Activated CD8-positive, alpha-beta memory T cell treated with anti-CD3 and anti-CD28 coated beads, Interleukin-2, amount 50 U/mL, for 4 hours (primary cell): ENCODE data around the gene MCFD2.

ENCODE experiments used
- DNase-seq: peaks from one replicate; pipeline ENCODE4 v3.0.0-alpha.2; 2020

MCFD2 gene

GRCh38 chr2:46915281-46915810 is at the start of gene MCFD2:
Gene MCFD2, minus strand, starts transcription at chr2:46915806. Its CDS starts 6,635 bp downstream, at chr2:46909171.
- no peak for DNase-seq

GRCh38 chr2:46964835-46965560 is 49.4 kb upstream of the MCFD2 start:
- no peak for DNase-seq

- DNase-seq, result no peak
Measured at GRCh38 chr2:46963941-46964673, 48.5 kb upstream of the MCFD2 start.

- no peak for DNase-seq
Measured at GRCh38 chr2:46963210-46963609, 47.6 kb upstream of the MCFD2 start.

GRCh38 chr2:46962751-46963150 is 47.1 kb upstream of the MCFD2 start:
- no peak for DNase-seq

- no peak for DNase-seq
Measured at GRCh38 chr2:46960618-46961017, 45.0 kb upstream of the MCFD2 start.

- no peak for DNase-seq
Measured at GRCh38 chr2:46958431-46959017, 42.9 kb upstream of the MCFD2 start.

GRCh38 chr2:46956981-46957531 is 41.5 kb upstream of the MCFD2 start:
- no peak for DNase-seq

GRCh38 chr2:46955764-46956163 is 40.2 kb upstream of the MCFD2 start:
- no peak for DNase-seq

GRCh38 chr2:46954951-46955571 is 39.5 kb upstream of the MCFD2 start:
- no peak for DNase-seq

- DNase-seq, result no peak
Measured at GRCh38 chr2:46952171-46952570, 36.6 kb upstream of the MCFD2 start.

GRCh38 chr2:46951290-46952064 is 35.9 kb upstream of the MCFD2 start:
- no peak for DNase-seq

- DNase-seq, result no peak
Measured at GRCh38 chr2:46950314-46950713, 34.7 kb upstream of the MCFD2 start.

GRCh38 chr2:46947841-46948240 is 32.2 kb upstream of the MCFD2 start:
- no peak for DNase-seq

- no peak for DNase-seq
Measured at GRCh38 chr2:46945671-46946070, 30.1 kb upstream of the MCFD2 start.

GRCh38 chr2:46943881-46944798 is 28.5 kb upstream of the MCFD2 start:
- peak; percentile 41 for DNase-seq

GRCh38 chr2:46942891-46943626 is 27.5 kb upstream of the MCFD2 start:
- no peak for DNase-seq

GRCh38 chr2:46942143-46942526 is 26.5 kb upstream of the MCFD2 start:
- DNase-seq, result peak; percentile 64

GRCh38 chr2:46939626-46940359 is 24.2 kb upstream of the MCFD2 start:
- DNase-seq, result no peak

GRCh38 chr2:46937471-46937901 is 21.9 kb upstream of the MCFD2 start:
- DNase-seq, result no peak
